Effector memory CD4-positive, alpha-beta T cell (primary cell): ENCODE measurements around the gene MLIP.

Experiments used
- DNase-seq, 3 donors: peaks; one replicate each; pipeline ENCODE4 v3.0.0-alpha.2; 2020
- H3K27ac ChIP-seq: 2 replicates; pipeline ENCODE4 v1.7.0; 2013; ENCODE audit warnings: mild to moderate bottlenecking, low read length, moderate library complexity; ENCODE audit not compliant: insufficient read depth, poor library complexity, severe bottlenecking
- H3K27me3 ChIP-seq: replicated peaks from 2 replicates; pipeline ENCODE4 v1.7.0; 2013; ENCODE audit warnings: mild to moderate bottlenecking, low read length; ENCODE audit not compliant: insufficient read depth, control insufficient read depth, poor library complexity, severe bottlenecking
- H3K36me3 ChIP-seq: 2 replicates; pipeline ENCODE4 v1.7.0; 2013; ENCODE audit warnings: mild to moderate bottlenecking, low read length, moderate library complexity; ENCODE audit not compliant: control insufficient read depth, insufficient read depth
- H3K4me1 ChIP-seq: 2 replicates; pipeline ENCODE4 v1.7.0; 2013; ENCODE audit warnings: low read length, mild to moderate bottlenecking; ENCODE audit not compliant: control insufficient read depth, insufficient read depth, poor library complexity, severe bottlenecking
- H3K4me3 ChIP-seq: 2 replicates; pipeline ENCODE4 v1.7.0; 2013; ENCODE audit warnings: low read length, low read depth, mild to moderate bottlenecking; ENCODE audit not compliant: insufficient read depth, poor library complexity, severe bottlenecking
- H3K9me3 ChIP-seq: 2 replicates; pipeline ENCODE4 v1.7.0; 2013; ENCODE audit warnings: mild to moderate bottlenecking, low read length, moderate library complexity; ENCODE audit not compliant: control insufficient read depth

Gene MLIP

DNA sequence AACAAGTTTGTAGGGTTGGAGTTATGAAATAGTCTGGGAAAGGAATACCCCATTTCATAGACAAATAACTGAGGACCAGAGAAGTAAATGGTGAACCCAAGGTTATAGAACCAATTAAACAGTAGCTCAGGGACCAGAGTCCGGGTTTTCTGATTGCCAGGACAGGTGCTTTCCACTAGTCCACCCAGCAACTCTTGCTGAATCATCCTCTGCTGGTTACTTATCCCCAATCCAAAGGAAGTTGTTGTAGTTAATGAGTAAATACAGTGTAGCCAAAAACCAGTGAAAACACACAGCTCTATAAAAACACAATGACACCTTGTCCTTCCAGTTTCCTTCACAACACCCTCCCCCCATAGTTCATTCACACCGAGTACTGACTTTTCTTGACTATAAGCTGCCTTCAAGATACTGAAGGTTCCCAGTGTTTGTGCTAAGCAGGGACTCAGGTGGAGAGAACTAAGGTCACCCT lies 196.2 kb downstream of the MLIP start:
- Histone ChIP-seq H3K4me3 (no peak overlapping the region), H3K27me3 (no peaks in the 10 kb centered on the region), H3K9me3 (no peaks in the 10 kb centered on the region), H3K36me3 (no peaks in the 10 kb centered on the region), H3K4me1 (no peaks in the 10 kb centered on the region), H3K27ac (no peak overlapping the region)
- no peak for DNase-seq

- Histone ChIP-seq H3K36me3 (no peaks in the 10 kb centered on the region), H3K9me3 (no peaks in the 10 kb centered on the region), H3K4me3 (no peak within 1 kb of the TSS), H3K4me1 (no peaks in the 10 kb centered on the region), H3K27me3 (no peaks in the 10 kb centered on the region), H3K27ac (no peak within 1 kb of the TSS)
- no peak for DNase-seq
Measured at GRCh38 chr6:54308289-54308985, 197.2 kb downstream of the MLIP start, which contains the start of gene TINAG. Gene TINAG, plus strand, starts transcription at chr6:54308441. Its CDS starts 110 bp downstream, at chr6:54308551.

GRCh38 chr6:54308986-54309315 lies 197.7 kb downstream of the MLIP start:
- Histone ChIP-seq H3K27me3 (no peaks in the 10 kb centered on the region), H3K36me3 (no peaks in the 10 kb centered on the region), H3K27ac (no peak overlapping the region), H3K9me3 (no peaks in the 10 kb centered on the region), H3K4me3 (no peak overlapping the region), H3K4me1 (no peaks in the 10 kb centered on the region)
- no peak for DNase-seq

- Histone ChIP-seq H3K4me3 (no peak overlapping the region), H3K27ac (no peak overlapping the region), H3K9me3 (no peaks in the 10 kb centered on the region), H3K4me1 (no peaks in the 10 kb centered on the region), H3K36me3 (no peaks in the 10 kb centered on the region), H3K27me3 (no peaks in the 10 kb centered on the region)
- DNase-seq = no peak
Measured at GRCh38 chr6:54310377-54311152, 199.3 kb downstream of the MLIP start.

GRCh38 chr6:54315656-54316055 lies 204.4 kb downstream of the MLIP start:
- no peaks in the 10 kb centered on the region for H3K27me3 ChIP-seq
- DNase-seq = no peak
- no peak overlapping the region for H3K27ac ChIP-seq
- no peaks in the 10 kb centered on the region for H3K9me3 ChIP-seq
- no peaks in the 10 kb centered on the region for H3K36me3 ChIP-seq
- H3K4me3 ChIP-seq = no peak overlapping the region
- no peaks in the 10 kb centered on the region for H3K4me1 ChIP-seq
